Gastrocnemius medialis (tissue), 4 donors: ENCODE results near the gene YIPF1.

Source experiments
- POLR2A ChIP-seq, 2 donors: fragments of 450-650 bp; IDR thresholded peaks; one replicate each; pipeline ENCODE4 v1.6.1; 2017; ENCODE audit warnings: antibody characterized with exemption in 2 of 2, mild to moderate bottlenecking in 2 of 2, moderate library complexity in 2 of 2
- TF ChIP-seq, protein P1 (sequence below), 5 experiments: fragments of 450-650 bp in 3 of 5; fragments of 200-600 bp in 2 of 5; sonication (generic) in 2 of 5; IDR thresholded peaks in 4 of 5; conservative IDR thresholded peaks in 1 of 5; 1 replicate in 4 of 5; 2 replicates in 1 of 5; pipeline ENCODE4 v1.5.1; 2016 to 2019; ENCODE audit warnings: antibody characterized with exemption in 5 of 5, mild to moderate bottlenecking in 3 of 5, moderate library complexity in 3 of 5

DNA sequence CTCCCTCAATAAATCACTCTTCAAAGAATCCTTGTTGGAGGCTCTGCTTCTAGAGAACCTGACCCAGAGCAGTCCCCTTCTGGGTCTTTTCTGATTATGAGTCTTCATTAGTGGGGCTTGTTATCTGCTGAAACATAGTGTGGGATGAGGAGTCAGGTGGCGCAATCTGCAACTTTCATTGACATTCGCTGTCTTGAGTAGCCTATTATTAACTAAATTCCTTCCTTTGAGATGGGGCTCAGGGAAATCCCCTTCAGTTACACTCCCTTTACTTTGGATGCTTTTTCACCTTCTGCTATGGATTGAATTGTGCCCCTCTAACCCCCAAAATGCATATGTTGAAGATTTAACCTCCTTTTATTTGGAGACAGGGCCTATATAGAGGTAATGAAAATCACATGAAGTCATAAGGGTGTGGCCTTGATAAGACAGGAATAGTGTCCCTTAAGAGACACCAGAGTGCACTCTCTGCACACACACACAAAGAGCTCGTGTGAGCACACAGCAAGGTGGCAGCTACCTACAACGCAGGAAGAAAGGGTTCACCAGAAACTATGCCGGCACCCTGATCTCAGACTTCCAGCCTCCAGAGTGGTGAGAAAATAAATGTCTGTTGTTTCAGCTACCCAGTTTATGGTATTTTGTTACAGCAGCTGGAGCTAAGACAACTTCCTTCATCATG lies 23.9 kb upstream of the YIPF1 start:
- no peak for TF ChIP-seq POLR2A (IDR thresholded peaks at IDR 0.05)
- TF ChIP-seq, protein P1, sequence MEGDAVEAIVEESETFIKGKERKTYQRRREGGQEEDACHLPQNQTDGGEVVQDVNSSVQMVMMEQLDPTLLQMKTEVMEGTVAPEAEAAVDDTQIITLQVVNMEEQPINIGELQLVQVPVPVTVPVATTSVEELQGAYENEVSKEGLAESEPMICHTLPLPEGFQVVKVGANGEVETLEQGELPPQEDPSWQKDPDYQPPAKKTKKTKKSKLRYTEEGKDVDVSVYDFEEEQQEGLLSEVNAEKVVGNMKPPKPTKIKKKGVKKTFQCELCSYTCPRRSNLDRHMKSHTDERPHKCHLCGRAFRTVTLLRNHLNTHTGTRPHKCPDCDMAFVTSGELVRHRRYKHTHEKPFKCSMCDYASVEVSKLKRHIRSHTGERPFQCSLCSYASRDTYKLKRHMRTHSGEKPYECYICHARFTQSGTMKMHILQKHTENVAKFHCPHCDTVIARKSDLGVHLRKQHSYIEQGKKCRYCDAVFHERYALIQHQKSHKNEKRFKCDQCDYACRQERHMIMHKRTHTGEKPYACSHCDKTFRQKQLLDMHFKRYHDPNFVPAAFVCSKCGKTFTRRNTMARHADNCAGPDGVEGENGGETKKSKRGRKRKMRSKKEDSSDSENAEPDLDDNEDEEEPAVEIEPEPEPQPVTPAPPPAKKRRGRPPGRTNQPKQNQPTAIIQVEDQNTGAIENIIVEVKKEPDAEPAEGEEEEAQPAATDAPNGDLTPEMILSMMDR (IDR thresholded peaks at IDR 0.05 in 4 of 5, conservative IDR thresholded peaks at IDR 0.05 in 1 of 5): no peak
